Type B pancreatic cell (in vitro differentiated cells): ENCODE data around the gene EFNA5. TPM values are rescaled to one million over a fixed set of nuclear protein-coding genes. Genes with fewer than 3 reads are reported as not detected.

ENCODE experiments used
- DNase-seq: peaks from one replicate; pipeline ENCODE4 v3.0.0; 2021; ENCODE audit warnings: mixed read lengths; ENCODE audit not compliant: unreplicated experiment; ENCODE audit errors: extremely low spot score
- H3K27ac Mint-ChIP-seq: 2 replicates; pipeline ENCODE4 v1.8.0; 2021; ENCODE audit warnings: mild to moderate bottlenecking, mixed read lengths
- H3K27me3 Mint-ChIP-seq: 2 replicates; pipeline ENCODE4 v1.8.0; 2021; ENCODE audit warnings: mixed read lengths
- H3K36me3 Mint-ChIP-seq: 2 replicates; pipeline ENCODE4 v1.8.0; 2021; ENCODE audit warnings: mixed read lengths
- H3K4me1 Mint-ChIP-seq: one replicate; pipeline ENCODE4 v1.8.0; 2021; ENCODE audit warnings: mixed read lengths; ENCODE audit not compliant: unreplicated experiment
- H3K4me3 Mint-ChIP-seq: 2 replicates; pipeline ENCODE4 v1.8.0; 2021; ENCODE audit warnings: mild to moderate bottlenecking, mixed read lengths
- H3K9me3 Mint-ChIP-seq: 2 replicates; pipeline ENCODE4 v1.8.0; 2021; ENCODE audit warnings: mixed read lengths
- CTCF ChIP-seq: fragments of 200-600 bp; sonication (generic); conservative IDR thresholded peaks from 2 replicates; pipeline ENCODE4 v1.5.0; 2021; ENCODE audit warnings: antibody characterized with exemption, mild to moderate bottlenecking
- total RNA-seq: library from RNA; stranded (reverse); gene quantifications from 2 replicates; pipeline ENCODE4 v1.2.1, GENCODE V29; 2021; ENCODE audit warnings: low replicate concordance

EFNA5 gene
- total RNA-seq, 1 donor from 2014 or later = 65.0 TPM

- Mint-ChIP-seq H3K27me3 (peaks cover 2% of the 10 kb centered on the region), H3K4me1 (peaks cover 38% of the 10 kb centered on the region), H3K4me3 (no peak overlapping the region), H3K36me3 (peaks cover 3% of the 10 kb centered on the region), H3K9me3 (no peaks in the 10 kb centered on the region), H3K27ac (no peak overlapping the region)
- no peak for DNase-seq
- TF ChIP-seq CTCF = no peak
Observed at GRCh38 chr5:107510125-107510524, 160.6 kb downstream of the EFNA5 start.

- Mint-ChIP-seq H3K4me1 (peaks cover 28% of the 10 kb centered on the region), H3K4me3 (no peak overlapping the region), H3K27ac (no peak overlapping the region), H3K9me3 (no peaks in the 10 kb centered on the region), H3K36me3 (peaks cover 3% of the 10 kb centered on the region), H3K27me3 (peaks cover 2% of the 10 kb centered on the region)
- TF ChIP-seq CTCF = no peak
- DNase-seq = no peak
Observed at GRCh38 chr5:107508097-107508496, 162.6 kb downstream of the EFNA5 start.

- no peak for TF ChIP-seq CTCF
- H3K4me1 Mint-ChIP-seq = peaks cover 29% of the 10 kb centered on the region
- H3K36me3 Mint-ChIP-seq = no peaks in the 10 kb centered on the region
- no peak for DNase-seq
- no peaks in the 10 kb centered on the region for H3K9me3 Mint-ChIP-seq
- H3K4me3 Mint-ChIP-seq = peak overlapping the region; percentile 52
- peaks cover 10% of the 10 kb centered on the region for H3K27me3 Mint-ChIP-seq
- no peak overlapping the region for H3K27ac Mint-ChIP-seq
Observed at GRCh38 chr5:107505763-107506534, 164.8 kb downstream of the EFNA5 start.

GRCh38 chr5:107504424-107504823 lies 166.3 kb downstream of the EFNA5 start:
- Mint-ChIP-seq H3K4me3 (no peak overlapping the region), H3K27me3 (peaks cover 10% of the 10 kb centered on the region), H3K36me3 (no peaks in the 10 kb centered on the region), H3K9me3 (no peaks in the 10 kb centered on the region), H3K27ac (no peak overlapping the region), H3K4me1 (peaks cover 39% of the 10 kb centered on the region)
- no peak for DNase-seq
- TF ChIP-seq CTCF = no peak

GRCh38 chr5:107502676-107503060 lies 168.1 kb downstream of the EFNA5 start:
- Mint-ChIP-seq H3K27ac (peak overlapping the region; percentile 17), H3K9me3 (no peaks in the 10 kb centered on the region), H3K27me3 (peaks cover 10% of the 10 kb centered on the region), H3K4me1 (peaks cover 42% of the 10 kb centered on the region), H3K4me3 (peak overlapping the region; percentile 57), H3K36me3 (no peaks in the 10 kb centered on the region)
- TF ChIP-seq CTCF = no peak
- DNase-seq = no peak
